H1 (cell line): ENCODE results near the gene ADM.

Experiments
- ASH2L ChIP-seq: fragments of 200-600, 300-600 bp; sonication (generic); IDR thresholded peaks from one replicate; pipeline ENCODE4 v1.7.1; 2017; ENCODE audit warnings: low read length
- CHD2 ChIP-seq: IDR thresholded peaks from 2 replicates; pipeline ENCODE4 v1.6.1; 2012; ENCODE audit warnings: low read length, improper control_type of control experiment
- CREB1 ChIP-seq: IDR thresholded peaks from 2 replicates; pipeline ENCODE4 v1.6.1; 2012; ENCODE audit warnings: inconsistent platforms
- EGR1 ChIP-seq: IDR thresholded peaks from 2 replicates; pipeline ENCODE4 v1.6.1; 2011; ENCODE audit warnings: low read depth, low read length, borderline replicate concordance
- EZH2 ChIP-seq: fragments of 200-600 bp; sonication (generic); IDR thresholded peaks from 2 replicates; pipeline ENCODE4 v1.7.1; 2012; ENCODE audit warnings: low read depth, mild to moderate bottlenecking, moderate library complexity, low read length, inconsistent platforms; ENCODE audit not compliant: severe bottlenecking
- JUN ChIP-seq: IDR thresholded peaks from 2 replicates; pipeline ENCODE4 v1.6.1; 2011; ENCODE audit warnings: low read depth, mild to moderate bottlenecking, improper control_type of control experiment, low read length
- POLR2A ChIP-seq, 2 experiments: IDR thresholded peaks; 1 replicate in 1 of 2; 2 replicates in 1 of 2; pipeline ENCODE4 v1.6.1; 2011; ENCODE audit warnings: low read depth in 2 of 2, low read length in 2 of 2, mild to moderate bottlenecking in 2 of 2; ENCODE audit errors: control extremely low read depth in 1 of 2
- SIN3A ChIP-seq, 2 experiments: IDR thresholded peaks in 1 of 2; conservative IDR thresholded peaks in 1 of 2; 2 replicates each; pipeline ENCODE4 v1.6.1; 2011 to 2012; ENCODE audit warnings: low read length in 2 of 2, improper control_type of control experiment in 1 of 2, low read depth in 1 of 2, mild to moderate bottlenecking in 1 of 2
- SRF ChIP-seq: IDR thresholded peaks from 2 replicates; pipeline ENCODE4 v1.6.1; 2011; ENCODE audit warnings: mild to moderate bottlenecking, low read depth, low read length, moderate library complexity
- TAF1 ChIP-seq: IDR thresholded peaks from 2 replicates; pipeline ENCODE4 v1.6.1; 2011; ENCODE audit warnings: mild to moderate bottlenecking, low read depth, low read length
- TF ChIP-seq, protein P1 (sequence below), 3 experiments: IDR thresholded peaks; 1 replicate in 2 of 3; 2 replicates in 1 of 3; pipeline versions ENCODE4 v1.5.1 to v1.6.1; 2011; ENCODE audit warnings: low read length in 3 of 3, mild to moderate bottlenecking in 3 of 3, inconsistent platforms in 2 of 3, low read depth in 1 of 3, moderate library complexity in 1 of 3; ENCODE audit not compliant: insufficient read depth in 1 of 3; ENCODE audit errors: control extremely low read depth in 1 of 3
- TF ChIP-seq, protein P2 (sequence below): IDR thresholded peaks from 2 replicates; pipeline ENCODE4 v1.6.1; 2012; ENCODE audit warnings: inconsistent platforms

DNA sequence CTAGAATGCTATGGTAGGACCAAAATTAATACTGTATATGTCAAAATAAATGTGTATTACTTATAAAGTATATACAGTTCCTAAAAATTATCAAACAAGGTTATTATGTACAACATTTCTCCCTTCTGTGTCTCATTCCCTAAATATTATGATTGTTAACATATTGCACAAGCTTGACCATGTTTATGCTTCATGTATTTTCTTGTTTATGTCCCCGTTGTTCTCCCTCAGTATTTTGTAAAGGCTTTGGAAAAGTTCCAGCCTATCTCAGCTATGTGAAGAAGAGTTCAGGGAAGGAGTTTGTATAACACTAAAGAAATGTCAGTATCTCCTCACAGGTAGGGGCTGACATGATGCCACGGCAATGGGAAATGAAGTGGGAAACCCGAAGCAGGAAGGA lies 19.6 kb downstream of the ADM start:
- TF ChIP-seq, protein P1, sequence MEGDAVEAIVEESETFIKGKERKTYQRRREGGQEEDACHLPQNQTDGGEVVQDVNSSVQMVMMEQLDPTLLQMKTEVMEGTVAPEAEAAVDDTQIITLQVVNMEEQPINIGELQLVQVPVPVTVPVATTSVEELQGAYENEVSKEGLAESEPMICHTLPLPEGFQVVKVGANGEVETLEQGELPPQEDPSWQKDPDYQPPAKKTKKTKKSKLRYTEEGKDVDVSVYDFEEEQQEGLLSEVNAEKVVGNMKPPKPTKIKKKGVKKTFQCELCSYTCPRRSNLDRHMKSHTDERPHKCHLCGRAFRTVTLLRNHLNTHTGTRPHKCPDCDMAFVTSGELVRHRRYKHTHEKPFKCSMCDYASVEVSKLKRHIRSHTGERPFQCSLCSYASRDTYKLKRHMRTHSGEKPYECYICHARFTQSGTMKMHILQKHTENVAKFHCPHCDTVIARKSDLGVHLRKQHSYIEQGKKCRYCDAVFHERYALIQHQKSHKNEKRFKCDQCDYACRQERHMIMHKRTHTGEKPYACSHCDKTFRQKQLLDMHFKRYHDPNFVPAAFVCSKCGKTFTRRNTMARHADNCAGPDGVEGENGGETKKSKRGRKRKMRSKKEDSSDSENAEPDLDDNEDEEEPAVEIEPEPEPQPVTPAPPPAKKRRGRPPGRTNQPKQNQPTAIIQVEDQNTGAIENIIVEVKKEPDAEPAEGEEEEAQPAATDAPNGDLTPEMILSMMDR (IDR thresholded peaks at IDR 0.05; ENCODE audit: control extremely low read depth in 1 of 3, insufficient read depth in 1 of 3, low read depth in 1 of 3, low read length in 3 of 3): no peak
- TF ChIP-seq JUN (no peak), SIN3A (conservative IDR thresholded peaks at IDR 0.05 in 1 of 2, IDR thresholded peaks at IDR 0.05 in 1 of 2; ENCODE audit: low read depth in 1 of 2, low read length in 2 of 2) (no peak), CHD2 (no peak), EZH2 (no peak), POLR2A (IDR thresholded peaks at IDR 0.05; ENCODE audit: control extremely low read depth in 1 of 2, low read depth in 2 of 2, low read length in 2 of 2) (no peak), ASH2L (no peak), CREB1 (no peak), TAF1 (no peak), SRF (no peak), EGR1 (no peak)
- TF ChIP-seq, protein P2, sequence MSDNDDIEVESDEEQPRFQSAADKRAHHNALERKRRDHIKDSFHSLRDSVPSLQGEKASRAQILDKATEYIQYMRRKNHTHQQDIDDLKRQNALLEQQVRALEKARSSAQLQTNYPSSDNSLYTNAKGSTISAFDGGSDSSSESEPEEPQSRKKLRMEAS: no peak
